ENCODE measurements around the gene CTNND2.

The CTNND2 gene

DNA sequence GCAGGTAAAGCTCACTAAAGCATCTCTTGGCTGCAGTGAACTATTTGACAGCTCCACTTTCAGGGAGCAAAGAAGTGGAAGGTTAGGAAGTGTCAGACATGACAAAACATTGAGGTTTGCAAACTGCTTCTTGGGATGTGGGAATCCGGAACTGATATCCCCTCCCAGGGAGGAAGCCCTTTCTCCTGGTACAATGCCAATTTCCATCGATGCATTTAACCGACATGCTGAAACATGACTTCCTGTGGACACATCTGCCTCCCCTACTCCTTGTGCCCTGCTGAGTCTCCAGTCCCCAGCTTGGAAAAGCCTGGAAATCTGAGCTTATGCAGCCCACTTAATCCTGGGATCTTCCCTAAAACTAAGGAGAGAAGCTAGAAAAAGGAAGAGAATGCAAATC lies 820.1 kb downstream of the CTNND2 start:
- ATAC-seq (ENCODE audit: insufficient read depth, low read depth) (no peak), DNase-seq (no peak)
- no peak for TF ChIP-seq EZH2 (IDR thresholded peaks at IDR 0.05; ENCODE audit: borderline replicate concordance, low read depth, low read length, severe bottlenecking)
- TF ChIP-seq, protein P1, sequence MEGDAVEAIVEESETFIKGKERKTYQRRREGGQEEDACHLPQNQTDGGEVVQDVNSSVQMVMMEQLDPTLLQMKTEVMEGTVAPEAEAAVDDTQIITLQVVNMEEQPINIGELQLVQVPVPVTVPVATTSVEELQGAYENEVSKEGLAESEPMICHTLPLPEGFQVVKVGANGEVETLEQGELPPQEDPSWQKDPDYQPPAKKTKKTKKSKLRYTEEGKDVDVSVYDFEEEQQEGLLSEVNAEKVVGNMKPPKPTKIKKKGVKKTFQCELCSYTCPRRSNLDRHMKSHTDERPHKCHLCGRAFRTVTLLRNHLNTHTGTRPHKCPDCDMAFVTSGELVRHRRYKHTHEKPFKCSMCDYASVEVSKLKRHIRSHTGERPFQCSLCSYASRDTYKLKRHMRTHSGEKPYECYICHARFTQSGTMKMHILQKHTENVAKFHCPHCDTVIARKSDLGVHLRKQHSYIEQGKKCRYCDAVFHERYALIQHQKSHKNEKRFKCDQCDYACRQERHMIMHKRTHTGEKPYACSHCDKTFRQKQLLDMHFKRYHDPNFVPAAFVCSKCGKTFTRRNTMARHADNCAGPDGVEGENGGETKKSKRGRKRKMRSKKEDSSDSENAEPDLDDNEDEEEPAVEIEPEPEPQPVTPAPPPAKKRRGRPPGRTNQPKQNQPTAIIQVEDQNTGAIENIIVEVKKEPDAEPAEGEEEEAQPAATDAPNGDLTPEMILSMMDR (IDR thresholded peaks at IDR 0.05; ENCODE audit: borderline replicate concordance, extremely low read depth, low read length, poor library complexity, severe bottlenecking), result no peak
- Histone ChIP-seq H3K27me3 (ENCODE audit: insufficient read depth, low read length, poor library complexity) (peaks cover 2% of the 10 kb centered on the region), H3K9me3 (ENCODE audit: insufficient read depth, low read length, severe bottlenecking) (no peaks in the 10 kb centered on the region), H3K79me2 (ENCODE audit: insufficient read depth, low read length) (no peaks in the 10 kb centered on the region), H3K4me3 (ENCODE audit: low read depth in 1 of 2, low read length in 2 of 2) (no peak overlapping the region), H3K4me1 (ENCODE audit: insufficient read depth, low read length) (no peaks in the 10 kb centered on the region), H4K20me1 (ENCODE audit: insufficient read depth, low read length) (no peaks in the 10 kb centered on the region), H3K4me2 (ENCODE audit: insufficient read depth, low read length) (no peak overlapping the region), H3K27ac (ENCODE audit: low read length) (no peak overlapping the region), H3K9ac (ENCODE audit: low read depth, low read length) (no peak overlapping the region), H2AFZ (ENCODE audit: low read depth, low read length) (no peak overlapping the region), H3K36me3 (ENCODE audit: insufficient read depth, low read length) (no peaks in the 10 kb centered on the region)

DNA sequence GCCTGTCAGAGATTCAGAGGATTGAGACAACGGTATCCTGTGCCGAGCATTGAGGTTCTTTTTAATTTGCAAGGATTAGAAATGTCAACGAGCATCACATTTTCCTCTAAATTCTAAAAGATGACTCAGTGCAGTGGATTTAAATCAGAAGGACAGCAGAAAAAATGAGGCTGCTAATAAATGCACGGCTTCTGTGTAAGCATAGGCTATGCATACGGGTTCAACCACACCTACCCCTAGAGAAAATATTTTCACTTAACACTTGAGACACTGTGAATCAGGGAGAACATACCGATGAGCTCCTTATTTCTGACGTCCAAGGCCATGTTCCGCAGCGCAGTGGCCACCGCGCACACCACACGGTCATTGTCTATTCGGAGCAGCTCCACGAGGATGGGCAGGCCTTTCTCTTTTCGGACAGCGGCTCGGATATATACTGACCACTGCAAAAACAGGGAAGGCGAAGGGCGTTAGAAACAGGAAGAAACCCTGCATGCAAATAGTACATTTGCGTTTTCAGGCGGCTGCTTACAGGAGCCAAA lies 821.8 kb downstream of the CTNND2 start:
- no peaks in the 10 kb centered on the region for H4K20me1 ChIP-seq (ENCODE audit: insufficient read depth, low read length)

DNA sequence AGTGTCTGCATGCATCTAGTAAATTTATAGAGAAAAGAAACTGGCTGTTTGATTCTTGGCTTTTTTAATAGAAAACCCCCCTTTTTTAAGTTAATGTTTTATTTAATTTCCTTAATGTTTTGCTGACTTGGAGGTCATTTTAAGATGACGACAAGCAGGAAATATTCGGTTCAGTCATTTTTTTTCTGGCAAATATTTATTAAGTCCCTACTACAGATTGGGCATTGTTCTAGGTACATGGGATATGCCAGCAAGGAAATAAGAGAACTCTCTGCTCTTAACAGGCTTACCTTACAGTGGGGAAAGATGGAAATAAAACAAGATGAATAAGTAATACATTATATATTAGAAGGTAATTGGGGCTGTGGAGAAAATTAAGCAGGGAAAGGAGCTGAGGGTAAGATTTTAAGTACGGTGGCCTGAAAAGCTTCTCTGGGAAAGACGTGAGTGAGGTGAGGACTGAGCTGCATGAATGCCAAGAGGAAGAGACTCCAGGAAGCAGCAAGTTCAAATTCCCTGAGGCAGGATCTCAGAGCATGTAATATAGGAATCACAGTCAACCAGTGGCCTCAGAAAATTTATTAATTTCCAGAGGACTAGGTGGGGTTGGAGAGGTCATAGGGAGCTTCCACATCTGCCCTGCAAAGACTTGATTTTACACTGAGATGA lies 827.2 kb downstream of the CTNND2 start:
- Histone ChIP-seq H3K9me3 (ENCODE audit: insufficient read depth, low read length, severe bottlenecking) (no peaks in the 10 kb centered on the region), H3K27me3 (ENCODE audit: insufficient read depth, low read length, poor library complexity) (peaks cover 11% of the 10 kb centered on the region), H3K36me3 (ENCODE audit: insufficient read depth, low read length) (no peaks in the 10 kb centered on the region), H3K4me2 (ENCODE audit: insufficient read depth, low read length) (no peak overlapping the region), H3K79me2 (ENCODE audit: insufficient read depth, low read length) (no peaks in the 10 kb centered on the region), H3K4me1 (ENCODE audit: insufficient read depth, low read length) (no peaks in the 10 kb centered on the region), H4K20me1 (ENCODE audit: insufficient read depth, low read length) (no peaks in the 10 kb centered on the region), H2AFZ (ENCODE audit: low read depth, low read length) (no peak overlapping the region), H3K9ac (ENCODE audit: low read depth, low read length) (no peak overlapping the region), H3K27ac (ENCODE audit: low read length) (no peak overlapping the region), H3K4me3 (ENCODE audit: low read depth in 1 of 2, low read length in 2 of 2) (no peak overlapping the region)
- TF ChIP-seq EZH2 (IDR thresholded peaks at IDR 0.05; ENCODE audit: borderline replicate concordance, low read depth, low read length, severe bottlenecking), result no peak
- TF ChIP-seq, protein P1 (IDR thresholded peaks at IDR 0.05; ENCODE audit: borderline replicate concordance, extremely low read depth, low read length, poor library complexity, severe bottlenecking), result no peak
- no peak for DNase-seq
- ATAC-seq (ENCODE audit: insufficient read depth, low read depth), result no peak

More for the DNA sequence above, 821.8 kb downstream of the CTNND2 start:
- DNase-seq (no peak), ATAC-seq (ENCODE audit: insufficient read depth, low read depth) (no peak)
- H3K27me3 ChIP-seq (ENCODE audit: insufficient read depth, low read length, poor library complexity), result peaks cover 9% of the 10 kb centered on the region
- H3K27ac ChIP-seq (ENCODE audit: low read length), result no peak overlapping the region
- TF ChIP-seq EZH2 (IDR thresholded peaks at IDR 0.05; ENCODE audit: borderline replicate concordance, low read depth, low read length, severe bottlenecking), result no peak
- TF ChIP-seq, protein P1 (IDR thresholded peaks at IDR 0.05; ENCODE audit: borderline replicate concordance, extremely low read depth, low read length, poor library complexity, severe bottlenecking), result no peak
- no peak overlapping the region for H3K4me3 ChIP-seq (ENCODE audit: low read depth in 1 of 2, low read length in 2 of 2)
- no peaks in the 10 kb centered on the region for H3K79me2 ChIP-seq (ENCODE audit: insufficient read depth, low read length)
- H2AFZ ChIP-seq (ENCODE audit: low read depth, low read length), result no peak overlapping the region
- H3K4me1 ChIP-seq (ENCODE audit: insufficient read depth, low read length), result no peaks in the 10 kb centered on the region
- H3K9me3 ChIP-seq (ENCODE audit: insufficient read depth, low read length, severe bottlenecking), result no peaks in the 10 kb centered on the region
- H3K4me2 ChIP-seq (ENCODE audit: insufficient read depth, low read length), result no peak overlapping the region
- no peak overlapping the region for H3K9ac ChIP-seq (ENCODE audit: low read depth, low read length)
- no peaks in the 10 kb centered on the region for H3K36me3 ChIP-seq (ENCODE audit: insufficient read depth, low read length)

Data from DND-41 (cell line).